ENCODE results near the gene TMEM222.

TMEM222 gene

GRCh38 chr1:27346991-27347624 is 25.1 kb downstream of the TMEM222 start:
- no peak overlapping the region for H3K4me3 ChIP-seq (ENCODE audit: low read length)

GRCh38 chr1:27348861-27349783 is 27.2 kb downstream of the TMEM222 start:
- H3K4me3 ChIP-seq (ENCODE audit: low read length), result peak overlapping the region; percentile 18
- peak overlapping the region; percentile 61 for H3K9ac ChIP-seq (ENCODE audit: low read length)
- H3K27me3 ChIP-seq (ENCODE audit: control insufficient read depth, insufficient read depth, low read length), result peaks cover 5% of the 10 kb centered on the region
- H3K4me1 ChIP-seq (ENCODE audit: control insufficient read depth, insufficient read depth, low read length), result peaks cover 21% of the 10 kb centered on the region
- no peaks in the 10 kb centered on the region for H3K36me3 ChIP-seq (ENCODE audit: control insufficient read depth, insufficient read depth, low read length)
- no peaks in the 10 kb centered on the region for H3K9me3 ChIP-seq (ENCODE audit: control insufficient read depth, low read length)

More at GRCh38 chr1:27346991-27347624, 25.1 kb downstream of the TMEM222 start:
- H3K9me3 ChIP-seq (ENCODE audit: control insufficient read depth, low read length), result no peaks in the 10 kb centered on the region
- H3K36me3 ChIP-seq (ENCODE audit: control insufficient read depth, insufficient read depth, low read length), result no peaks in the 10 kb centered on the region
- H3K27me3 ChIP-seq (ENCODE audit: control insufficient read depth, insufficient read depth, low read length), result peaks cover 5% of the 10 kb centered on the region
- H3K9ac ChIP-seq (ENCODE audit: low read length), result no peak overlapping the region
- H3K4me1 ChIP-seq (ENCODE audit: control insufficient read depth, insufficient read depth, low read length), result peaks cover 36% of the 10 kb centered on the region

GRCh38 chr1:27349784-27350662 is 28.1 kb downstream of the TMEM222 start:
- H3K4me3 ChIP-seq (ENCODE audit: low read length), result peak overlapping the region; percentile 18
- H3K9ac ChIP-seq (ENCODE audit: low read length), result peak overlapping the region; percentile 61
- no peaks in the 10 kb centered on the region for H3K36me3 ChIP-seq (ENCODE audit: control insufficient read depth, insufficient read depth, low read length)
- H3K9me3 ChIP-seq (ENCODE audit: control insufficient read depth, low read length), result no peaks in the 10 kb centered on the region
- H3K4me1 ChIP-seq (ENCODE audit: control insufficient read depth, insufficient read depth, low read length), result peaks cover 21% of the 10 kb centered on the region
- peaks cover 5% of the 10 kb centered on the region for H3K27me3 ChIP-seq (ENCODE audit: control insufficient read depth, insufficient read depth, low read length)

- Histone ChIP-seq H3K9me3 (ENCODE audit: control insufficient read depth, low read length) (no peaks in the 10 kb centered on the region), H3K9ac (ENCODE audit: low read length) (no peak overlapping the region), H3K4me1 (ENCODE audit: control insufficient read depth, insufficient read depth, low read length) (peaks cover 21% of the 10 kb centered on the region), H3K36me3 (ENCODE audit: control insufficient read depth, insufficient read depth, low read length) (no peaks in the 10 kb centered on the region), H3K27me3 (ENCODE audit: control insufficient read depth, insufficient read depth, low read length) (peaks cover 5% of the 10 kb centered on the region), H3K4me3 (ENCODE audit: low read length) (no peak overlapping the region)
Observed at GRCh38 chr1:27350663-27351540, 28.9 kb downstream of the TMEM222 start.

- H3K4me3 ChIP-seq (ENCODE audit: low read length), result no peak overlapping the region
- peaks cover 5% of the 10 kb centered on the region for H3K27me3 ChIP-seq (ENCODE audit: control insufficient read depth, insufficient read depth, low read length)
- no peak overlapping the region for H3K9ac ChIP-seq (ENCODE audit: low read length)
- peaks cover 28% of the 10 kb centered on the region for H3K4me1 ChIP-seq (ENCODE audit: control insufficient read depth, insufficient read depth, low read length)
- H3K36me3 ChIP-seq (ENCODE audit: control insufficient read depth, insufficient read depth, low read length), result no peaks in the 10 kb centered on the region
- no peaks in the 10 kb centered on the region for H3K9me3 ChIP-seq (ENCODE audit: control insufficient read depth, low read length)
Observed at GRCh38 chr1:27351541-27352107, 29.7 kb downstream of the TMEM222 start.

GRCh38 chr1:27353166-27353565 is 31.2 kb downstream of the TMEM222 start:
- Histone ChIP-seq H3K36me3 (ENCODE audit: control insufficient read depth, insufficient read depth, low read length) (no peaks in the 10 kb centered on the region), H3K9me3 (ENCODE audit: control insufficient read depth, low read length) (no peaks in the 10 kb centered on the region), H3K4me1 (ENCODE audit: control insufficient read depth, insufficient read depth, low read length) (peaks cover 36% of the 10 kb centered on the region), H3K27me3 (ENCODE audit: control insufficient read depth, insufficient read depth, low read length) (peaks cover 5% of the 10 kb centered on the region), H3K4me3 (ENCODE audit: low read length) (no peak overlapping the region), H3K9ac (ENCODE audit: low read length) (no peak overlapping the region)

- H3K9ac ChIP-seq (ENCODE audit: low read length), result no peak overlapping the region
- H3K27me3 ChIP-seq (ENCODE audit: control insufficient read depth, insufficient read depth, low read length), result peaks cover 5% of the 10 kb centered on the region
- H3K36me3 ChIP-seq (ENCODE audit: control insufficient read depth, insufficient read depth, low read length), result no peaks in the 10 kb centered on the region
- H3K9me3 ChIP-seq (ENCODE audit: control insufficient read depth, low read length), result no peaks in the 10 kb centered on the region
- peaks cover 36% of the 10 kb centered on the region for H3K4me1 ChIP-seq (ENCODE audit: control insufficient read depth, insufficient read depth, low read length)
- H3K4me3 ChIP-seq (ENCODE audit: low read length), result no peak overlapping the region
Observed at GRCh38 chr1:27353629-27354028, 31.7 kb downstream of the TMEM222 start.

GRCh38 chr1:27355683-27356082 is 33.7 kb downstream of the TMEM222 start:
- Histone ChIP-seq H3K4me3 (ENCODE audit: low read length) (no peak overlapping the region), H3K27me3 (ENCODE audit: control insufficient read depth, insufficient read depth, low read length) (no peaks in the 10 kb centered on the region), H3K4me1 (ENCODE audit: control insufficient read depth, insufficient read depth, low read length) (peaks cover 22% of the 10 kb centered on the region), H3K9me3 (ENCODE audit: control insufficient read depth, low read length) (no peaks in the 10 kb centered on the region), H3K9ac (ENCODE audit: low read length) (no peak overlapping the region), H3K36me3 (ENCODE audit: control insufficient read depth, insufficient read depth, low read length) (no peaks in the 10 kb centered on the region)

GRCh38 chr1:27356277-27356618 is 34.3 kb downstream of the TMEM222 start:
- Histone ChIP-seq H3K9ac (ENCODE audit: low read length) (no peak overlapping the region), H3K9me3 (ENCODE audit: control insufficient read depth, low read length) (no peaks in the 10 kb centered on the region), H3K36me3 (ENCODE audit: control insufficient read depth, insufficient read depth, low read length) (no peaks in the 10 kb centered on the region), H3K4me1 (ENCODE audit: control insufficient read depth, insufficient read depth, low read length) (peaks cover 19% of the 10 kb centered on the region), H3K27me3 (ENCODE audit: control insufficient read depth, insufficient read depth, low read length) (no peaks in the 10 kb centered on the region), H3K4me3 (ENCODE audit: low read length) (no peak overlapping the region)

GRCh38 chr1:27356619-27357280 is 34.8 kb downstream of the TMEM222 start:
- Histone ChIP-seq H3K36me3 (ENCODE audit: control insufficient read depth, insufficient read depth, low read length) (no peaks in the 10 kb centered on the region), H3K4me3 (ENCODE audit: low read length) (peak overlapping the region; percentile 10), H3K4me1 (ENCODE audit: control insufficient read depth, insufficient read depth, low read length) (peaks cover 19% of the 10 kb centered on the region), H3K9ac (ENCODE audit: low read length) (peak overlapping the region; percentile 67), H3K27me3 (ENCODE audit: control insufficient read depth, insufficient read depth, low read length) (no peaks in the 10 kb centered on the region), H3K9me3 (ENCODE audit: control insufficient read depth, low read length) (no peaks in the 10 kb centered on the region)
